DMS 273 (cell line): ENCODE data around the gene SYDE2.
"Not testable (repeated sequence)": the region's sequence is repeated elsewhere in the genome, so short reads cannot be mapped to it uniquely, and the experiment has no call there.

Experiments
- DNase-seq: peaks from one replicate; lab custom pipeline; 2025; ENCODE audit not compliant: unreplicated experiment; lab: John Stamatoyannopoulos, UW

The SYDE2 gene

DNA sequence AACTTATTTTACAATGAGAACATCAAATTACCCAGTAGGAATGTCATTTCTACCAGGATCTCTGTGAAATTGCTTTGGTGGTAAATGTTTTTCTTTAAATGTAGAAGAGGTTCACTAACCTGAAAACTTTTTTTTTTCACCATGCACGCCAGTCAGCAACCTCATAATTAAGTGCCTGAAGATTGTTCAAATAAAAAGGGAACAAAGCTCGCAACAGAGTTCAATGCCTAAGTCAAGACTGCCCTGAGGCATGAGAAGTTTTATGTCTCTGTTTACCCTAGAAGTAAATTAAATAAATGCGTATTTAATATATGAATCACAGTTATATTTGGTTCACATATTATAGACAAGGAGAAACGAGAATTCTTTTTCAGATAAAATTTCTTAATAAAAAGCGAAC, 13.8 kb upstream of the SYDE2 start:
- no peak for DNase-seq

DNA sequence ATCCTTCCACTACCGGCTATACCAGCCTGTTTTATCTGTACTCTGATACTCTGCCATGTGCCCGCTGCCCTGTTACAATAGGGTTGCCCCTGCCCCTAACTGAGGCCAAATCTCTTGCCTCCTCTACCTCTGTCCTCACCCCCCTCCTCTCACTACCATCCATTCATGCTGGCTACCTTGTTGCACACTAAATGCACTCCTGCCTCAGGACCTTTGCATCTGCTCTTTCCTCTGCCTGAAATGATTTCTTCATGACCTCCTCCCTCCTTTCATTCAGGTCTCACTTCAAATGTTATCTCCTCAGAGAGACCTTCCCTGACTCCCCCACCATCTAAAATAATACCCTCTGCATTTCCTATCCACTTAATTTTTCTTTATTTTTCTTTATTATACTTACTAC, 7.7 kb upstream of the SYDE2 start:
- no peak for DNase-seq

DNA sequence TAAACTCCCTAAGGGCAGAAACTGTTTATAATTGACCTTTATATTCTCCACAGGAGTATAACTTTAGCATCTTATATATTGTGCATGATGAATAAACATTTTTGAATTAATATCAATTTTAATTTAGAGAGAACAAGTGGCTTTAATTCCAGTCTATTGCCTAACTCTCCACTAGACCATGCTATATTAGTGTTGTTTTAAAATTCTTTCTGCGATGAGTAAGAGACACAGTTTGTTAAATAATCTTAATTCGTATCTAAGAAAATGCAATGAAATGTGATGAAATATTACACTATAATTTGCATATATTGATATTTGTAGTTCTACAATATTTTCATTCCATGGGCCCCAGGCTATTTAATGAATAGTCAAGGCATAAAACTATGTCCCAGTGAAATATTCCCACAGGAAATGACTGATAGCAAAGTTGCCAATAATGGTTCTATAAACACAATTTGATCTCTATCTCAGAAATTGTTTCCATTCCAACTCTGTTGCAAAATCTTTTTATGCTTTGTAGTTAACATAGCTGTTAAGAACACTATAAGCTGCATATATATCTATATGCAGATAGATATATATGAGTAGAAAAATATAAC, 2.9 kb upstream of the SYDE2 start:
- no peak for DNase-seq

DNA sequence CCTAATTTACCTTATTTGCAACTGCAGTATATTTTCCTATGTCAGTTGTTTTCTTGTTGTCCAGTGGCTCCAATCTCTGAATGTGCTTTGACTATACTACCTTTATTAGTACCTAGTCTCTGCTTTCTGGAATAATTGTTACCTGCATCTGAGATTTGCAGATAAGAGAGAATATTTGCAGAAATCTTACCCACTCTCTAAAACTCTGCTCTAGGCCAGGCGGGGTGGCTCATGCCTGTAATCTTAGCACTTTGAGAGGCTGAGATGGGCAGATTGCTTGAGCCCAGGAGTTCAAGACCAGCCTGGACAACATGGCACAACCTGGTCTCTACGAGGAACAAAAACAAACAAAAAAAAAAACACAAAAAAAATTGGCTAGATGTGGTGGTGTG, 2.0 kb upstream of the SYDE2 start:
- no peak for DNase-seq

DNA sequence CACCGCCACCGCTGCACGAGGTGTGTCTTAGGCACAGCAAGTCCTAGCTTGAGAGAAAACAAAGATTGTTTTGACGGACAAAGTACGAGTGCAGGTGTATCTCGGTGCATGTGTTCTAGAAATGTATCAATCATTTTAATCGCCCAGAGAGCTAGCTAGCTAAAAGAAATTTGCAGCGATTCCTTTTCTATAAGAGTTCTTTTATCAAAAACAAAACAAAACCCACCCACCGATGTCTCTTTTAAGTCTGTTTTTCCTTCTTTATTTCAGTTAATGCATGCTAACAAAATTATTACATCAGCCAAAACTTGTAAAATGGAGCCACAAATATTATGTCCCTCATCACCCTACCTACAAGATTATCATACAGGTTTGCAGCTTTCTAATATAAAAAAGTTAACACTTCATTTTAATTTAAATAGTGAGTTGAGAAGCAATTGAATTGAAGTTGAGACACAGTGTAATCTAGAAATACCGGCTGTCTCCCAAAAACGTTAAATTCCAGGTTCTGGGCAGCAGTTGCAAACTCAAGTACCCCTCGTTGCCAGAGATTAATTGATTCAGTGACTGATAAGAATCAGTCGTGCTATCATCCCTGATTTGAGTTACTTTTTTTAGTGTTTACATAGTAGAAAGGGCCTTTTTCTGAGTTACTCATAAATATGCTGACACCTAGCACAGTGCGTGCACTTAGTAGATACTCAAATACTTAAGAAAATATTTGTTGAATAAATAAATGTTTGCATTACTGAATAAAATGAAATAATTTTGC, 1.5 kb upstream of the SYDE2 start:
- no peak for DNase-seq

DNA sequence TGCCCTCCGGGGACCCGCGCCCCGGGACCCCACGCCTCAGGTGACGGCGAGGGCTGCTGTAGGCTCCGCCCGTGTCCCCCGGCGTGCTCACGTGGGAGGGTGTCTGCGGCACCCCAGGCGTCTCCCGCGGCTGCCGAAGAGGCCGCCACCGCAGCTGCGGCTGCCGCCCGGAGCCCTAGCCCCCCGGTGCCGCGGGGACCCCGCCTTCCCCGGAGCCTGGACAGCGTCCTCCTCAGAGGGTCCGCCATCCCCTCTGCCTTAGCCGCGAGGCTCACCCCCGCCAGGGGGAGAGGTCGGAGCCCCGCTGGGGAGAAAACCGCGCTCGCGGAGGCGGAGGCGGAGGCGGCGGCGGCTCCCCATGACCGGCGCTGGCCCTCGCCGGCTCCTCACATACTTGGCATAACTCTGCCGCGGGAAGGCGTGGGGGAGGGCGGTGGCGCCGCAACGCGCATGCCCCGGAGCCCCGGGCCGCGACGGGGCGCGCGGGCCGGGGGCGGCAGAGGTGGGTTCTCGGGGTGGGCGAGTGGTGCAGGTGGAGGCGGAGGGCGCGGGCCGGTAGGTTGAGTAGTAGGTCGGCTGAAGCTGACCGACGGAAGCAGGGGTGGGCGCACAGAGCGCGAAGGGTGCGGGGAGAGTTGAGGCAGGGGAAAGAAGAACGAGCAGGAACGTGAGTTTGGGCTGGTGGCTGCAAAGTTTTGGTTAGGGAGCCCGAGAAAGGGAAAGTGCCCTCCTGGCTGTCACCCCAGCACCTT, 700 bp upstream of the SYDE2 start:
- peak; percentile 84 for DNase-seq

DNA sequence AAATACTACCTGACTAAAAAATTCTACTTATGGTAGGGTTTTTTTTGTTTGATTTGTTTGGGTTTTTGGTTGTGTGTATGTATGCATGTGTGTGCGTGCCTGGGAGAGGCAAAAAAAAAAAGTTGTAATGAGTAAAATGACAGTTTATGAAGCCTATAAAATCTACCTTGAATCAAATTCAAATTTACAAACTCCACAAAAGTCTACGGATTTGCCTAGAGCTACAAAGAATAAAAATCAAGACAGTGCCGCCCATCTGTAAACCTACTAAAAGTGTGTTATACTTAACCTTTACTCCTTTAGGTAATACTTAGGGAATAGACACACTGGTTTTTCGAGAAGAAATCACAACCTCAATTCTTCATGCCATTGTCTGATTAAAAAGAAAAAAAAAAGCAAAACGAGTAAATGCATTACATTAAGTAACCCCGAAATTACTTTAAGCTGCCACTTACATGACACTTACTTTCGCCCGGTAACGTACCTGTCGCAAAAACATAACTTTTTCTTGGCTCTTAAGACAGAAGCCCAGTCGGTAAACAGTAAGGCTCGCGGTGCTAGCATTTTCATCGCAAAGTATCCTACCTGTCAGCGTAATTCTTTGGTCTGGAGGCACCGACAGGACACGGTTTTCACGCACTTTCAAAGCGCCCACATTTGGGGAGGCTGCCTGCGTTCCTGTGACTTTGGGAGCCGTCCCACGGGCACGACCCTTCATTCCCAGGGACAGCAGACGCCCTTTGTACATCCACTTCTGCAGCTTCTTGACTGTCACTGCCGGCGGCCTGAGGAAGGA, 951 bp downstream of the SYDE2 start:
- peak; percentile 54 for DNase-seq

DNA sequence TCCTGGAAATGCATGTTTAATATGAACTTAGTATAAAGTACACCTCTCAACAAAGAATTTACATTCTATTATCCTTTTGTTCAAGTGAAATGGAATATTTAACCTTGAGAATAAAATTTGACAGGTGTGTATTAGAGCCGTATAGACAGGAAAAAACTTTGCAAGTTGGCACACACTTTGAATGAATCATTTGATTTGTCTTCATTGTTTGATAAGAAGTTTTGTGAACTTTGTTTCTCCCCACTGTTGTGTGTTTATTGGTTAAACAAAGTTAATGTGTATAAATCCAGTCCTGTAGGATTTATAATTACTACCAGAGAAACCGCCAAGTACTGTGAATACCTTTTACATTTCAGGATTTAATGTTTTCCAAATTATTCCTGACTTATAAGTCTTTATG, 2.0 kb downstream of the SYDE2 start:
- no peak for DNase-seq

DNA sequence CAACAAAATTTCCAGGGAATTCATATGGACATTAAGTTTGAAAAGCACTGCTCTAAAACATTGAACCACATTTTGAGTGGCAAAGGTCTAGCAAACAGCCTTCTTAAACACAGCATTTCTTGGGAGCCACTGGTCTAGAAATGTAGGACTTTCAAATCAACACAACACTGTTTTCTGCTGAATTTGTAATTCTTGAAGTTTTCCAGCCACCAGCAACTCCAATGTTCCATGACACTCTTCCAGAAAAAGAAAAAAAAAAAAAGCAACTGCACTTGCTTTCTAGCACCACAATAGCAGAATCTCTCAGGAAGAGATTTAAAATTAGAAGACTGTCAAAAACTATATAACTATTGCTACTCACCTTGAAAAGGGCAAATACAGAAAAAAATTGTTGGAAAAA, 4.5 kb downstream of the SYDE2 start:
- no peak for DNase-seq

DNA sequence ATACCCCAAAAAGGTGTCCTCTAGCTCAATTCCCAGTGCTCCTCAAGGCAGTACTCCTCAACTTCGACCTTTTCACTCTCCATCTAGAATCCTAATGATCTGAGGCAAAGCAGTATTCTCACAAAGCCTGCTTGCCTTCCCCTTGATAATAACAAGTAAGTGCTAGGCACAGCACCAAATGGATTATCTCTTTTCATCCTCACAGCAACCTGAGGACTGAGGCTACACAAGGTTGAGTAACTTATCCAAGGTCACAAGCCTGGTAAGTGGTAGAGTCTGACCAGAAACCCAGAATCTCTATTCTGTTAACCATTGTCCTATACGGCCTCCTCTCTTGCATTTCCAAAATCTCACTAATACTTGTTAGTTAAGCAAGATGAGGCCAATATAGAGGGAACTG, 5.1 kb downstream of the SYDE2 start:
- peak; percentile 9 for DNase-seq

DNA sequence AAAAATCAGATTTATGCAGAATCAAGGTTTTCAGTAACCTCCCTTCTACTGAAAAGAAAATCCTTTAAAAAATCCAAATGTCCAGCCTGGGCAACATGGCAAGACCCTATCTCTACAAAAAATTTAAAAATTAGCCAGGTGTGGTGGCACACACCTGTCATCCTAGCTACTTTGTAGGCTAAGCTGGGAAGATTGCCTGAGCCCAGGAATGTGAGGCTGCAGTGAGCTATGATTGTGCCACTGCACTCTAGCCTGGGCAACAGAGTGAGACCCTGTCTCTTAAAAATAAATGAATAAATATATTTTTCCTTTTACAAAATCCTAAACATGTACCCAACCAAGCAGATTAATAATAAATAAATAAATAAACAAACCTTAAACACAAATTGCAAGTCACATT, 8.7 kb downstream of the SYDE2 start:
- DNase-seq = not testable (repeated sequence)

DNA sequence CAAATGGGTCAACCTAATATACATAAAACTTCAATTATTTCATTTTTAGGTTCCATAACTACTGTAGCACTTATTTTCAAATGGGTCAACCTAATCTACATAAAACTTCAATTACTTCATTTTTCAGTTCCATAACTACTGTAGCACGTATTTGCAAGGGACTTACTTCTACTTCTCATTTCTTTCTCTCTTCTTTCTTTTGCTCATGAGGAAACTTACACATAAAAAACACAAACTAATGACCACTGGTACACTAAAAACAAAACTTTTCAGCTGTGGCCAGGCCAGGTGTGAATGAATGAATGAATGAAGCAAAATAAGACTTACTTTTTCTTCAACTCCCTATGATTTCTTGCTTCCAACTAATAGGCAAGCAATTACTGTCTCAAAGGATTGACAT, 11.7 kb downstream of the SYDE2 start:
- no peak for DNase-seq

DNA sequence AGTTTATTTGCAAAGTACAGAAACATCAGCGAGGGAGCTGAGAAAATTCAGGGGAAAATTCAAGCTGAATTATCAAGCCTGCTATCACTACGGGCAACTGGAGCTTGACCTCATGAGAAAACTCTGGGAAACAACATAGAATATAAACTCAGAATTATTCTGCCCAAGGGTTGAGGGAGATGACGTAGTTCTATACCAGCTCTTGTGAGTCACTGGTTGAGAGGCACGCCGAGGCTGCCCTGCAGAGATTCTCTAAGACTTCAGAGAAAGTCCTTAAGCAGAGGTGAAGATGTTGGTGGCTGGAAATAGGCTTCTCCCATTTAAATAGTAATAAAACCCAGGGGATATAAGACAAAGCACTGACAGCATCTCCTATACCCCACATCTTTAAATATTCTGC, 12.3 kb downstream of the SYDE2 start:
- DNase-seq = no peak

DNA sequence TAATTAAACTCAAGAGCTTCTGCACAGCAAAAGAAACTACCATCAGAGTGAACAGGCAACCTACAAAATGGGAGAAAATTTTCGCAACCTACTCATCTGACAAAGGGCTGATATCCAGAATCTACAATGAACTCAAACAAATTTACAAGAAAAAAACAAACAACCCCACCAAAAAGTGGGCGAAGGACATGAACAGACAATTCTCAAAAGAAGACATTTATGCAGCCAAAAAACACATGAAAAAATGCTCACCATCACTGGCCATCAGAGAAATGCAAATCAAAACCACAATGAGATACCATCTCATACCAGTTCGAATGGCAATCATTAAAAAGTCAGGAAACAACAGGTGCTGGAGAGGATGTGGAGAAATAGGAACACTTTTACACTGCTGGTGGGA, 13.8 kb downstream of the SYDE2 start:
- DNase-seq = not testable (repeated sequence)

DNA sequence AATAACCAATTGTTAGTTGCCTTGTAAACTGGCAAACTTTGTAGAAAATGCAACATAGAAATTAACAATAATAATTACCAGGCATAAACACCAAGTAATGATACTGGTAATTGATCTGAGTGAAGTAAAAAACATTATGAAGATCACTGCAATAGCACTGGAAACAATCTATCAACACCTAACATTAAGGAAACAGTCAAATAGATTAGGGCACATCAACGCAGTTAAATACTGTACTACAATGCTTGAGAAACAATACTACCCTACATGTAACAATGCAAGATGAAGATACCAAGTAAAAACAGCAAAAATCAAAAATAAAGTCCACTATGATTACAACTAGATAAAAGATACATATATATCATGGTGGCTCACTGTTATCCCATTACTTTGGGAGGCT, 16.6 kb downstream of the SYDE2 start:
- no peak for DNase-seq

DNA sequence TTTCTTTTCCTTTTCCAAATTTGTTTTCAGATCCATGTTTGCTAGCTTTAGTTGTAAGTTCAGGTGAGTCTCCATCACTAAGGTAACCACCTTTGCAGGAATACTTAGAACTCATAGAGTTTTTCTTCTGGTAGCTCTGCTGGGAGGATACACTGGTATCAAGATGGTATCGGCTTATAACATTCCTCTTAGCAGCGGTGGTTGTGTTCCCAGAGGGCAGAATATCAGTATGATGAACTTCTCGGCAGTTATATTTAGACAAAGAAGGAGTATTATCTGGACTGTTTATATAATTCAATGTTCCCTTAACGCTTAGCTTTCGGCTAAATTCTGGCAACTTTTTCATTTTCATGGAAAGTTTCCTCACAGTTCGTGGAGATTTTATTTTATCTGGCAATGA, 18.1 kb downstream of the SYDE2 start:
- DNase-seq = no peak

DNA sequence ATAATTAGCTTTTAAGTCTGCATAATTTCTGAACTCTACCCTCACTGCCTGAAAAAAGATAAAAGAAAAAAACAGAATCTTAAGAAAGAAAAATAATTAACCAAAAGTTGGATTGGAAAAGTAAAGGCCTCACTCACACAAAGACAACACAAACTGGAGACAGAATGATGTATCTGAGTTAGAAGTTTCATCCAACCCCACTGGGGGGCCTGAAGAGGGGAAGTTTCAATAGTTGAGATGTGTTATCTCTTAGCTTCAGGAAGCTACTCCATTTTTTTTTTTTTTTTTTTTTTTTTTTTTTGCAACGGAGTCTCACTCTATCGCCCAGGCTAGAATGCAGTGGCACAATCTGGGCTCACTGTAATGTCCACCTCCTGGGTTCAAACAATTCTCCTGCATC, 19.9 kb downstream of the SYDE2 start:
- DNase-seq = no peak

DNA sequence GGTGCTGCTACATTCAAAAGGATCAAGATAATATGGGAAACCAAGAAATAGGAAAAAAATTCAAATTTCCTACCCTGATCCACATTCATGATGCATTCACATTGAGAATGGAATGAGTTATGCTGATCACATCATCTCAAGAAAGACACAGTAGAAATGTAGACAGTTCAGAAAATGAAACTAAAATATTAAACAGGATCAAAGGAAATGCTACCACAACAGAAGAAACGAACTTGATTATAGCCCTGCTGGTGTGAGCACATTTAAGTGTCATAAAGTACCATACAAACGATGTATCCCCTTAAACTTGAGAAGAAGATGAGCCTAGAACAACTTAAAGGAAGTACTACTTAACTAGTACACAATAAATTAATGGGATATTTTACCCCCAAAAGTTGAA, 21.3 kb downstream of the SYDE2 start:
- no peak for DNase-seq

DNA sequence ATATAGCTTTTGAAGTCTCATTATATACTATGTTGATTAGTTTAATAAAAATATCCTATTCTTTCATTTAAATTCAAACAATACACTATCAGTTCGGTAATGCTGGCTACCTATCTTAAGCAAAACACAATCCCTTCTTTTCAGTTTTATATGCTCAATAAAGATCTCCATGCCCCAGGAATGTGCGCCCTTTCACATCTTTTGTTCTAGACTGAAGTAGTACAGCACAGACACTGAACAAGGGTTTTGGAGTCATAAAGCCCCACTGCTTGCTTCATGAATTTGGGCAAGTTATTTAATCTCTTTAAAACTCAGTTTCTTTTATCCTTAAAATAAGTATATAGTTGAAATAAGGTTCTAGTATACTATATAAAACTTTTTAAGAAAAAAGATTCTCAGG, 22.4 kb downstream of the SYDE2 start:
- no peak for DNase-seq

DNA sequence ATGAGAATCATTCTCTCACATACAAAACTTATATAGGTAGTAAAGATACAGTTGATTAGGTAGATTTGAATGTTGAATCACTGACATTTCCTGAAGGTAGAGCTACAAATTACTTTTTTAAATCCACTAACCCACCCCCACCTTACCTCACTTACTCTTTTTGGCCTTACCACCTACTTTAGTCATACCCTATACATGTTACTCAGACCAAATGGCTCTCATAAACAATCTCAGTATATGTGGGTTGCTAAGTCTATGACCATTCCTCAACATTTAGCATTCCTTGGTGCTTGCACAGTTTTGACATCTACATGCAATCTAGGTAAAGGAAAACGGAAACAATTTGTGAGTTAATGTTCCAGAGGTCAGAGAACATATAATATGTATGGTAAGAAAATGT, 26.3 kb downstream of the SYDE2 start:
- no peak for DNase-seq

DNA sequence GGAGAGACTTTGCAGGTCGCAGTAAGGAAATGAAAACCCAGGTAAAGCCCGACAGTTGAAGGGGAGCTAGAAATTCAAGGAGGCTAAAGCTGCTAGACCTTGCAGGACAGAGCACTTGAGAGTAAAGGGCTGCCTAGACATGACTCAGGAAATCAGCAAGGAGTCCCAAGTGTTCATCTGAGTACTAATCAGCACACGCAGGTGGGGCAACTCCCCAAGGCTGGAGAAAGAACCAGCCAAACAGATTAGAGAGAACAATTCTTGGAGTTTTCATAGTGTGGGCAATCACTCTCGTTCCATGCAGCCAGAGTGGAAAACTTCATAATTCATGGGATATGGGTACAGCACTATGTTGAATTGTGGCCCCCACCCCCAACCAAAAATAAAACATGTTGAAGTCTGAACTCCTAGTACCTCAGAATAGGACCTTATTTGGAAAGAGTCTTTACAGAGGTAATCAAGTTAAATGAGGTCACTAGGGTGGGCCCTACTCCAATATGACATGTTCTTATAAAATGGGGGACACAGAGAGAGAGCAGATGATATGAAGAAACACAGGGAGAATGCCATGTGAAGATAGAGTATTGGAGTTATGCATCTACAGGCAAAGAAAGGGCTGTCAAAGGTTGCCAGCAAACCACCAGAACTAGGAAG, 28.0 kb downstream of the SYDE2 start:
- no peak for DNase-seq
